GM23248 (cell line): Measurements from ENCODE around the gene SHD.

ENCODE experiments used
- EZH2 ChIP-seq: fragments of 200-600 bp; sonication (generic); IDR thresholded peaks from 2 replicates; pipeline ENCODE4 v1.6.1; 2018; ENCODE audit warnings: antibody characterized with exemption, mild to moderate bottlenecking; ENCODE audit not compliant: insufficient read depth, poor library complexity, severe bottlenecking
- EZH2phosphoT487 ChIP-seq: fragments of 200-600 bp; sonication (generic); IDR thresholded peaks from 2 replicates; pipeline ENCODE4 v1.6.1; 2018; ENCODE audit warnings: antibody characterized with exemption, moderate library complexity, mild to moderate bottlenecking, low read depth; ENCODE audit not compliant: insufficient read depth

- TF ChIP-seq EZH2 = no peak
- no peak for TF ChIP-seq EZH2phosphoT487
Measured at GRCh38 chr19:4291184-4291732, 12.2 kb downstream of the SHD start.
